ENCODE data around the gene STAT3. TPM values are rescaled to one million over a fixed set of nuclear protein-coding genes. Genes with fewer than 3 reads are reported as not detected.
A peak's percentile ranks its signal among the peaks of the same experiment; 100 is the strongest.

The STAT3 gene
- total RNA-seq, 2 experiments from 2014 or later, result 130 to 135 TPM

- CTCF ChIA-PET, result interaction anchor here (3.2 kb wide), 1 partner anchor 69 kb away, joined by 27 read pairs; no protein-coding TSS in a partner anchor
- Mint-ChIP-seq H3K36me3 (ENCODE audit: low read depth) (peaks cover 44% of the 10 kb centered on the region), H3K4me1 (peaks cover 56% of the 10 kb centered on the region), H3K27ac (no peak overlapping the region), H3K9me3 (no peaks in the 10 kb centered on the region), H3K27me3 (no peaks in the 10 kb centered on the region), H3K4me3 (no peak overlapping the region)
- POLR2A ChIA-PET, result interaction anchor here (3.6 to 11.7 kb wide), 2 partner anchors 17 to 18 kb away, joined by 19 to 193 read pairs; partner anchors contain the start of gene STAT5B
- DNase-seq, result no peak
Observed at GRCh38 chr17:42291129-42291528, 97.1 kb downstream of the STAT3 start.

GRCh38 chr17:42290577-42290976 is 97.7 kb downstream of the STAT3 start:
- peaks cover 60% of the 10 kb centered on the region for H3K4me1 Mint-ChIP-seq
- no peaks in the 10 kb centered on the region for H3K27me3 Mint-ChIP-seq
- peak overlapping the region; percentile 84 for H3K27ac Mint-ChIP-seq
- ChIA-PET CTCF (interaction anchor here (3.2 kb wide), 1 partner anchor 68 kb away, joined by 27 read pairs; no protein-coding TSS in a partner anchor), POLR2A (interaction anchor here (3.6 to 11.7 kb wide), 3 partner anchors 16 to 42 kb away, joined by 19 to 193 read pairs (median 70); partner anchors contain the start of gene STAT5B)
- no peak for DNase-seq
- peak overlapping the region; percentile 89 for H3K4me3 Mint-ChIP-seq
- peaks cover 39% of the 10 kb centered on the region for H3K36me3 Mint-ChIP-seq (ENCODE audit: low read depth)
- H3K9me3 Mint-ChIP-seq, result no peaks in the 10 kb centered on the region

GRCh38 chr17:42289611-42290181 is 98.5 kb downstream of the STAT3 start:
- CTCF ChIA-PET, result interaction anchor here (1.0 to 3.2 kb wide), 2 partner anchors 23 to 67 kb away, joined by 3 to 27 read pairs; no protein-coding TSS in a partner anchor
- Mint-ChIP-seq H3K4me1 (peaks cover 61% of the 10 kb centered on the region), H3K9me3 (no peaks in the 10 kb centered on the region), H3K4me3 (peak overlapping the region; percentile 89), H3K36me3 (ENCODE audit: low read depth) (peaks cover 30% of the 10 kb centered on the region), H3K27me3 (no peaks in the 10 kb centered on the region), H3K27ac (peak overlapping the region; percentile 84)
- POLR2A ChIA-PET, result interaction anchor here (0.8 to 11.7 kb wide), 17 partner anchors 13 to 263 kb away, joined by 3 to 193 read pairs (median 7); partner anchors contain the start of genes DHX58, GHDC and STAT5B
- no peak for DNase-seq

GRCh38 chr17:42288803-42289610 is 99.2 kb downstream of the STAT3 start:
- POLR2A ChIA-PET, result interaction anchor here (0.8 to 11.7 kb wide), 25 partner anchors 13 to 323 kb away, joined by 3 to 193 read pairs (median 4); partner anchors contain the start of genes DHX58, GHDC, RETREG3 and STAT3
- CTCF ChIA-PET, result interaction anchor here (1.0 to 3.2 kb wide), 5 partner anchors 12 to 67 kb away, joined by 3 to 27 read pairs (median 4); no protein-coding TSS in a partner anchor
- Mint-ChIP-seq H3K36me3 (ENCODE audit: low read depth) (peaks cover 25% of the 10 kb centered on the region), H3K27ac (peak overlapping the region; percentile 84), H3K9me3 (no peaks in the 10 kb centered on the region), H3K4me1 (peaks cover 58% of the 10 kb centered on the region), H3K4me3 (peak overlapping the region; percentile 89), H3K27me3 (no peaks in the 10 kb centered on the region)
- peak; percentile 54 for DNase-seq

- CTCF ChIA-PET, result interaction anchor here (1.3 to 3.2 kb wide), 4 partner anchors 11 to 66 kb away, joined by 3 to 27 read pairs (median 4); no protein-coding TSS in a partner anchor
- H3K4me3 Mint-ChIP-seq, result peak within 1 kb of the TSS; percentile 89
- peak; percentile 86 for DNase-seq
- POLR2A ChIA-PET, result interaction anchor here (0.8 to 11.7 kb wide), 22 partner anchors 14 to 322 kb away, joined by 3 to 193 read pairs (median 4); partner anchors contain the start of genes DHX58, GHDC, NAGLU and RETREG3
- H3K36me3 Mint-ChIP-seq (ENCODE audit: low read depth), result peaks cover 21% of the 10 kb centered on the region
- peaks cover 59% of the 10 kb centered on the region for H3K4me1 Mint-ChIP-seq
- peak within 1 kb of the TSS; percentile 86 for H3K27ac Mint-ChIP-seq
- no peaks in the 10 kb centered on the region for H3K9me3 Mint-ChIP-seq
- H3K27me3 Mint-ChIP-seq, result no peaks in the 10 kb centered on the region
Observed at GRCh38 chr17:42287977-42288802, 100.1 kb downstream of the STAT3 start, which contains the start of gene STAT5A. STAT5A (plus strand) TSS chr17:42288498; CDS start chr17:42289412, 914 bp downstream.

GRCh38 chr17:42287305-42287976 is 100.8 kb downstream of the STAT3 start:
- peak; percentile 54 for DNase-seq
- H3K27ac Mint-ChIP-seq, result peak overlapping the region; percentile 86
- peak overlapping the region; percentile 86 for H3K4me3 Mint-ChIP-seq
- H3K9me3 Mint-ChIP-seq, result no peaks in the 10 kb centered on the region
- CTCF ChIA-PET, result interaction anchor here (1.0 to 3.2 kb wide), 5 partner anchors 10 to 65 kb away, joined by 3 to 27 read pairs (median 5); no protein-coding TSS in a partner anchor
- POLR2A ChIA-PET, result interaction anchor here (0.7 to 11.7 kb wide), 17 partner anchors 13 to 249 kb away, joined by 3 to 193 read pairs (median 5); partner anchors contain the start of genes DHX58, GHDC, NAGLU and STAT3
- no peaks in the 10 kb centered on the region for H3K27me3 Mint-ChIP-seq
- peaks cover 16% of the 10 kb centered on the region for H3K36me3 Mint-ChIP-seq (ENCODE audit: low read depth)
- peaks cover 54% of the 10 kb centered on the region for H3K4me1 Mint-ChIP-seq

- DNase-seq, result no peak
Observed at GRCh38 chr17:42286411-42287221, 101.6 kb downstream of the STAT3 start.

GRCh38 chr17:42285346-42286050 is 102.7 kb downstream of the STAT3 start:
- Mint-ChIP-seq H3K9me3 (no peaks in the 10 kb centered on the region), H3K36me3 (ENCODE audit: low read depth) (peaks cover 7% of the 10 kb centered on the region), H3K27me3 (no peaks in the 10 kb centered on the region), H3K4me1 (peaks cover 43% of the 10 kb centered on the region), H3K27ac (peak overlapping the region; percentile 27), H3K4me3 (no peak overlapping the region)
- ChIA-PET POLR2A (interaction anchor here (1.7 to 11.7 kb wide), 4 partner anchors 11 to 91 kb away, joined by 3 to 193 read pairs (median 8); partner anchors contain the start of genes GHDC and STAT5B), CTCF (interaction anchor here (0.7 kb wide), 1 partner anchor 48 kb away, joined by 5 read pairs; no protein-coding TSS in a partner anchor)
- DNase-seq, result no peak

More at GRCh38 chr17:42286411-42287221, 101.6 kb downstream of the STAT3 start:
- Mint-ChIP-seq H3K4me1 (peaks cover 50% of the 10 kb centered on the region), H3K9me3 (no peaks in the 10 kb centered on the region), H3K36me3 (ENCODE audit: low read depth) (peaks cover 12% of the 10 kb centered on the region), H3K27me3 (no peaks in the 10 kb centered on the region), H3K4me3 (peak overlapping the region; percentile 86), H3K27ac (peak overlapping the region; percentile 86)
- ChIA-PET CTCF (interaction anchor here (1.0 to 1.3 kb wide), 2 partner anchors 18 to 64 kb away, joined by 3 to 5 read pairs; no protein-coding TSS in a partner anchor), POLR2A (interaction anchor here (0.7 to 11.7 kb wide), 8 partner anchors 12 to 175 kb away, joined by 3 to 193 read pairs (median 8); partner anchors contain the start of genes DHX58, GHDC and STAT5B)

GRCh38 chr17:42284566-42284965 is 103.7 kb downstream of the STAT3 start:
- ChIA-PET POLR2A (interaction anchor here (0.6 to 11.7 kb wide), 2 partner anchors 10 to 18 kb away, joined by 3 to 193 read pairs; partner anchors contain the start of gene STAT5B), CTCF (no interaction called here)
- Mint-ChIP-seq H3K9me3 (no peaks in the 10 kb centered on the region), H3K4me3 (no peak overlapping the region), H3K4me1 (peaks cover 34% of the 10 kb centered on the region), H3K27me3 (no peaks in the 10 kb centered on the region), H3K36me3 (ENCODE audit: low read depth) (peaks cover 5% of the 10 kb centered on the region), H3K27ac (no peak overlapping the region)
- DNase-seq, result no peak

- H3K36me3 Mint-ChIP-seq (ENCODE audit: low read depth), result peaks cover 4% of the 10 kb centered on the region
- peaks cover 28% of the 10 kb centered on the region for H3K4me1 Mint-ChIP-seq
- H3K9me3 Mint-ChIP-seq, result no peaks in the 10 kb centered on the region
- H3K4me3 Mint-ChIP-seq, result no peak overlapping the region
- ChIA-PET CTCF (no interaction called here), POLR2A (interaction anchor here (0.6 to 11.7 kb wide), 2 partner anchors 10 to 19 kb away, joined by 3 to 193 read pairs; partner anchors contain the start of gene STAT5B)
- no peaks in the 10 kb centered on the region for H3K27me3 Mint-ChIP-seq
- DNase-seq, result no peak
- H3K27ac Mint-ChIP-seq, result no peak overlapping the region
Observed at GRCh38 chr17:42284024-42284369, 104.2 kb downstream of the STAT3 start.

All from activated CD4-positive, alpha-beta memory T cell treated with anti-CD3 and anti-CD28 coated beads, Interleukin-2, amount 10 ng/mL, durations not matched to agents 7 days and 5 days (primary cell).